Activated CD8-positive, alpha-beta T cell treated with anti-CD3 and anti-CD28 coated beads for 36 hours (primary cell): ENCODE measurements around the gene TIFAB. TPM values are rescaled to one million over a fixed set of nuclear protein-coding genes. Genes with fewer than 3 reads are reported as not detected.

Source experiments
- ATAC-seq: fragments of 200-7000 bp; cut with Tn5 transposase; one replicate; pipeline ENCODE4 v1.10.0; 2021; ENCODE audit warnings: mild to moderate bottlenecking, moderate library complexity
- CTCF ChIA-PET: fragments of 350-600 bp; sonication (Branson Sonifier 250); formaldehyde crosslinking; loops from one replicate; lab custom pipeline; 2021; ENCODE audit warnings: antibody characterized with exemption; lab: Charles Lee
- POLR2A ChIA-PET: fragments of 350-600 bp; sonication (Branson Sonifier 250); formaldehyde crosslinking; loops from one replicate; lab custom pipeline; 2021; ENCODE audit warnings: antibody characterized with exemption; lab: Charles Lee
- DNase-seq: peaks from one replicate; pipeline ENCODE4 v3.0.0-alpha.2; 2020
- H3K27ac Mint-ChIP-seq: one replicate; pipeline ENCODE4 v1.8.0; 2021; ENCODE audit warnings: mild to moderate bottlenecking, mixed read lengths
- H3K27me3 Mint-ChIP-seq: one replicate; pipeline ENCODE4 v1.8.0; 2021; ENCODE audit warnings: mixed read lengths
- H3K36me3 Mint-ChIP-seq: one replicate; pipeline ENCODE4 v1.8.0; 2021; ENCODE audit warnings: low read depth, mixed read lengths
- H3K4me1 Mint-ChIP-seq: one replicate; pipeline ENCODE4 v1.8.0; 2021; ENCODE audit warnings: low read depth, mixed read lengths
- H3K4me3 Mint-ChIP-seq: one replicate; pipeline ENCODE4 v1.8.0; 2021; ENCODE audit warnings: mild to moderate bottlenecking, moderate library complexity, mixed read lengths
- H3K9me3 Mint-ChIP-seq: one replicate; pipeline ENCODE4 v1.8.0; 2021; ENCODE audit warnings: mixed read lengths
- intact Hi-C: fragments of 100-400 bp; cut with micrococcal nuclease; formaldehyde crosslinking; loops from one replicate; pipeline ENCODE4 v1.10.0; 2022
- total RNA-seq, 2 experiments: library from RNA; stranded (reverse); gene quantifications; one replicate each; pipeline ENCODE4 v1.2.3, GENCODE V29; 2021
- TF ChIP-seq, protein P1 (sequence below): fragments of 200-600 bp; IDR thresholded peaks from one replicate; pipeline ENCODE4 v1.8.0; 2022; ENCODE audit warnings: antibody characterized with exemption, mild to moderate bottlenecking

TIFAB gene
- total RNA-seq, 2 experiments from 2014 or later = not detected

GRCh38 chr5:135476615-135477581 is 24.7 kb upstream of the TIFAB start:
- ChIA-PET CTCF (interaction anchor here (1.3 to 3.4 kb wide), 3 partner anchors 11 to 14 kb away, joined by 5 to 19 read pairs (median 8); no protein-coding TSS in a partner anchor), POLR2A (no interaction called here)
- H3K27ac Mint-ChIP-seq = no peak overlapping the region
- H3K27me3 Mint-ChIP-seq = peaks cover 14% of the 10 kb centered on the region
- H3K36me3 Mint-ChIP-seq = no peaks in the 10 kb centered on the region
- no peak for DNase-seq
- TF ChIP-seq, protein P1, sequence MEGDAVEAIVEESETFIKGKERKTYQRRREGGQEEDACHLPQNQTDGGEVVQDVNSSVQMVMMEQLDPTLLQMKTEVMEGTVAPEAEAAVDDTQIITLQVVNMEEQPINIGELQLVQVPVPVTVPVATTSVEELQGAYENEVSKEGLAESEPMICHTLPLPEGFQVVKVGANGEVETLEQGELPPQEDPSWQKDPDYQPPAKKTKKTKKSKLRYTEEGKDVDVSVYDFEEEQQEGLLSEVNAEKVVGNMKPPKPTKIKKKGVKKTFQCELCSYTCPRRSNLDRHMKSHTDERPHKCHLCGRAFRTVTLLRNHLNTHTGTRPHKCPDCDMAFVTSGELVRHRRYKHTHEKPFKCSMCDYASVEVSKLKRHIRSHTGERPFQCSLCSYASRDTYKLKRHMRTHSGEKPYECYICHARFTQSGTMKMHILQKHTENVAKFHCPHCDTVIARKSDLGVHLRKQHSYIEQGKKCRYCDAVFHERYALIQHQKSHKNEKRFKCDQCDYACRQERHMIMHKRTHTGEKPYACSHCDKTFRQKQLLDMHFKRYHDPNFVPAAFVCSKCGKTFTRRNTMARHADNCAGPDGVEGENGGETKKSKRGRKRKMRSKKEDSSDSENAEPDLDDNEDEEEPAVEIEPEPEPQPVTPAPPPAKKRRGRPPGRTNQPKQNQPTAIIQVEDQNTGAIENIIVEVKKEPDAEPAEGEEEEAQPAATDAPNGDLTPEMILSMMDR = no peak
- H3K9me3 Mint-ChIP-seq = no peaks in the 10 kb centered on the region
- no peak for ATAC-seq
- H3K4me1 Mint-ChIP-seq = no peaks in the 10 kb centered on the region
- intact Hi-C loops = no loop called here
- no peak overlapping the region for H3K4me3 Mint-ChIP-seq

DNA sequence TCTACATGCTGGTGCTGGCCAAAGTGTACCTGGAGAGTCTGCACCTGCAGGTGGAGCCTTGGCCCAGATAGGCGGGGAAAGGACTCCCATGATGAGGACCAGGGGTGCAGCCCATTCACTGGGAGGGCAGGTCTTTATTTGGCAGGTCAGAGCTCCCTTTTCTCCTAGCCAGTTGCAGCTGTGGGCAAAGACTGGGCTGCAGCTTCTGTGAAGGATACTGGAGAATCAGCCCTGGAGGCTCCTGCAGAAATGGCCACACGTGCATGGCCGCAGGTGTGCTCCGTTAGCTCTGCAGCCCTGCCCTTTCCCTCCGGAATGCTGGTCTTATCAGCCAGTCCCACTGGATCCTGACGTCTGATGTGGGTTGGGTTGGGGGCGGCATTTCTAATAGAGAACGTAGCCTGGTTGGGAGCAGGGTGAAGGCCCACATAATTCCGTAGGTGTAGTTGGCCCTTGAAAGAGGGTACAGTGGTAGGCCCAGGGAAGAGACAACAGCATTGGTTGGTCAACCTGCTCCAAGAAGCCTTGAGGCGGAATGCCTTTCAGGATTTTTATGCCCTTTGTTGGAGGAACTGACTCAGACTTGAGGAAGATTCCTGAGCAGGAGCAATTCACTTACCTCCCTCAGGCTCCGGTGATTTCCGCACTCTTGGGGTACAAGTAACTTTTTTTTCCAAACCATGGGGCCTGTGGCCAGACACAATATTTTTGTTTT is 22.0 kb upstream of the TIFAB start:
- Mint-ChIP-seq H3K27ac (no peak overlapping the region), H3K4me1 (no peaks in the 10 kb centered on the region), H3K27me3 (peaks cover 16% of the 10 kb centered on the region), H3K36me3 (no peaks in the 10 kb centered on the region), H3K4me3 (no peak overlapping the region), H3K9me3 (no peaks in the 10 kb centered on the region)
- TF ChIP-seq, protein P1 = no peak
- intact Hi-C loops = no loop called here
- ChIA-PET POLR2A (no interaction called here), CTCF (interaction anchor here (0.8 to 1.1 kb wide), 4 partner anchors 8 to 78 kb away, joined by 3 to 4 read pairs (median 3); no protein-coding TSS in a partner anchor)
- DNase-seq (no peak), ATAC-seq (no peak)

DNA sequence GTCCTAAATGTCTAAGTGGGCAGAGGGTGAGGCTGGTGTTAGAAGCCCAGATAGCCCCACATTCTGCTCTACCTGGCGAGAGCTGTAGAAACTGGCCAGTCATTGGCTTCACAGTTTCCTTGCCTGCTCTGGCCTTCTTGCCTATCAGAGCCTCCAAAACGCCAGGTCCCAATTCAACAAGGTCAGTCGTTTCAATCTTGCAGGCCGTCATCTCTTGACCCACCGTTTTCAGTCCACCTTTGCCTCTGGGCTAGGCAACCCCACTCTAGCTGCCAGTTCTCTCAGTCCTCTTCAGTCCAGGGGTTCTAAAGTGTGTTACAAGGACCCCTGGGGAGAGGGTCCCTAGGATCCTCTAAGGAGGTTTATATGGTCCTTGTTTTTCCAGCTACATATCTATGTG is 20.0 kb upstream of the TIFAB start:
- no peak for ATAC-seq
- CTCF ChIA-PET = interaction anchor here (1.7 kb wide), 1 partner anchor 14 kb away, joined by 6 read pairs; no protein-coding TSS in a partner anchor

DNA sequence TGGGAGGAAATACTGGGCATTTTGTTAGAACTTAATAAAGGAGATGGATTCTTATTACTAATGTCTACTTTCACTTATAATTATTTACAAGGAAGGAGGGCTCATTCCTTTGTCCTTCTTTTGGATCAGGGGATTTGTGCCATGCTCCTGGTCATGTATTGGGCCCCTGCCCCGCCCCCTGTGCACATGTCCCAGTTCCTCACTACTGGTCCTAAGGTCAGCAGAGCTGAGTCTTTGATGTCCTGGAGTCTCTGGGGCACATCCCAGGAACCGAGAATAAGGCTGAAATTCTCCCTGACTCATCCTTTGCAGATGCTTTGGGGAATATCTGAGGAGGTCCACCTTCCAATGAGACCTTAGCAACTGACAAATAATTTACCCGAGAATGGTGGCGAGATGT is 19.6 kb upstream of the TIFAB start:
- no peaks in the 10 kb centered on the region for H3K4me1 Mint-ChIP-seq
- H3K36me3 Mint-ChIP-seq = no peaks in the 10 kb centered on the region
- TF ChIP-seq, protein P1 = no peak
- DNase-seq (no peak), ATAC-seq (no peak)
- H3K4me3 Mint-ChIP-seq = no peak overlapping the region
- no peaks in the 10 kb centered on the region for H3K9me3 Mint-ChIP-seq
- intact Hi-C loops = no loop called here
- H3K27ac Mint-ChIP-seq = no peak overlapping the region
- POLR2A ChIA-PET = no interaction called here
- H3K27me3 Mint-ChIP-seq = peaks cover 26% of the 10 kb centered on the region
- CTCF ChIA-PET = interaction anchor here (1.7 kb wide), 1 partner anchor 14 kb away, joined by 6 read pairs; no protein-coding TSS in a partner anchor

More for the DNA sequence above, 20.0 kb upstream of the TIFAB start:
- Mint-ChIP-seq H3K4me1 (no peaks in the 10 kb centered on the region), H3K27ac (no peak overlapping the region), H3K9me3 (no peaks in the 10 kb centered on the region), H3K27me3 (peaks cover 26% of the 10 kb centered on the region), H3K4me3 (no peak overlapping the region), H3K36me3 (no peaks in the 10 kb centered on the region)
- no peak for DNase-seq
- TF ChIP-seq, protein P1 = no peak
- intact Hi-C loops = no loop called here
- POLR2A ChIA-PET = no interaction called here
